ENCODE results near the gene BRME1.

- TF ChIP-seq CTCF (IDR thresholded peaks at IDR 0.05; ENCODE audit: insufficient read depth, low read length, poor library complexity, severe bottlenecking) (no peak), EZH2phosphoT487 (conservative IDR thresholded peaks at IDR 0.05; ENCODE audit: low read length) (no peak)
Measured at GRCh38 chr19:13846557-13847406, 59.1 kb downstream of the BRME1 start.
